ENCODE measurements around the gene S1PR3.

Gene S1PR3

DNA sequence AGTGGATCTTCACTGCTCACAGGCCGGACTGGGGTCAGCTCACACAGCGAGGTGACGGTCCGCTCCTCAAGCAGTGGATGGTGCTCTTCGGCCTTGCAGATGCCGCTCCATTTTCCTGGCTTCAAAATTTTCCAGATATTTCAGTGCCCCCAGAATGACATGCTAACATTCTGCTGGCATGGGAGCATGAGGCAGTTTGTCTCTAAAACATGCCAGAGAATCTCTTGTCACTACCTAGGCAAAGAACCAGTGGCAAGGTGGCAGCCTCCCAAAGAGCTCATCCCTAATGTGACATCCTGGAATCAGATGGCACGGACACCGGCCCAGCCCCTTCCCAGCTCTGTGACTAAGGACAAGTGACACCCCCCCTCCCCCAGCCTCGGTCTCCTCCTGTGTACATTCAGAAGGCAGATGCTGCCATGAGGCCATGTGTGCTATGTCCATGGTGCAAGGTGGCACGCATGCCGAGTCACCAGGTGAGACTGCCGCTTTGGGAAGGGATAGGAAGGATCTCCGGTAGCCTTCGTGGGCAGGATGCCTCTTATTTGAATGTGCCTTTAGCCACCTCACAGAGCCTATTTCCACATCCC, 2.7 kb downstream of the S1PR3 start:
- DNase-seq = no peak

DNA sequence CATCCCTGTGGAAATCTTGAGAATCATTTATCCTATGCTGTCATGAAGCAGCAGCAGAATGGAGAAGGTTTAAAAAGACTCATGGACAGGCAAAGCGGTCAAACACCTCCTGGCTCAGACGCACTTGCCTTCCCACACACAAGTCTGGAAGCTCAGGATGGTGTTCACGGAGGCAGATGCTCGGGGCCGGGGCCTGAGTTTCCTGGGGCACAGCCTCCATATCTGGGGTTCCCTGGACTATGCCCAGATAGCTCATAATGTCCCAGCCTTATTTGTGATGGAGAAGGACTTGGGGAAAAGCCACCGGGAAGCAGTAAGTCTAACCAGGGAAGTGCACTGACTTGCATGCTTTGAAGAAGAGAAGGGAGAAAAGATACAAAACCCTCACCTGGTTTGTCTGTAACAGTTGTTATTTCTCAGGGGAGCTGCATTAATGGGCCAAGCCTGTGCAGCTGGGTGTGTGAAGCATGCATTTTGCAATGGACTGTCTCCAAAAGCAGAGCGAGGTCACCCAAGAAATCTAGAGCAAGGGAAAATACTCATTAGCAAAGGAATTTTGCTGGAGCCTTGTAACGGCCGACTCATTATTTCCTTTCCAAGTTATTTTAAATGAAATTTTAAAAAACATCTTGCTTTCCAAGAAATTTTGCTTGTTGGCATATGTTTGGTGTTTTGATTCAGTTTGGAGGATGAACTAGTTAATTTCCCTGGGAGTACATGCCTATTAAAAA, 3.4 kb downstream of the S1PR3 start:
- DNase-seq = no peak

GRCh38 chr9:88995200-88995577, 3.9 kb downstream of the S1PR3 start:
- no peak for DNase-seq

DNA sequence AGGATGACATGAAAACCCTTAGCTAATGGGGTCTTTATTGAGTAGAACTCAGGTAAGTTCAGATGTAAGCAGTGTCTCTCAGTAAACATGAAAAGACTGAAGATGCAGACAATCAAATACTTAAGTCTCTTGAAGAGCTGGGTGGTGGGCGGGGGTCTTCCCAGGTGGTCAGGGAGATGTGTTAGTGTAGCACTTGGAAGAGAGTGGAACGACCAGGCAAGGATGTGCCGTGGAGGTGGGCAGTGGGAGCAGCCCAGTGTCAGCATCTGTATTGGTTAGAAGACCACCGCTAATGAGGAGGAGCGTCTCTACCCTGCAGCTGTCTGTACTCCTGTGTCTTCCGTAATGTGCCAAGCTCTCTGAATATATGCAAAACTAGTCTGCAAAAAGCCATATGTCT, 4.4 kb downstream of the S1PR3 start:
- DNase-seq = no peak

DNA sequence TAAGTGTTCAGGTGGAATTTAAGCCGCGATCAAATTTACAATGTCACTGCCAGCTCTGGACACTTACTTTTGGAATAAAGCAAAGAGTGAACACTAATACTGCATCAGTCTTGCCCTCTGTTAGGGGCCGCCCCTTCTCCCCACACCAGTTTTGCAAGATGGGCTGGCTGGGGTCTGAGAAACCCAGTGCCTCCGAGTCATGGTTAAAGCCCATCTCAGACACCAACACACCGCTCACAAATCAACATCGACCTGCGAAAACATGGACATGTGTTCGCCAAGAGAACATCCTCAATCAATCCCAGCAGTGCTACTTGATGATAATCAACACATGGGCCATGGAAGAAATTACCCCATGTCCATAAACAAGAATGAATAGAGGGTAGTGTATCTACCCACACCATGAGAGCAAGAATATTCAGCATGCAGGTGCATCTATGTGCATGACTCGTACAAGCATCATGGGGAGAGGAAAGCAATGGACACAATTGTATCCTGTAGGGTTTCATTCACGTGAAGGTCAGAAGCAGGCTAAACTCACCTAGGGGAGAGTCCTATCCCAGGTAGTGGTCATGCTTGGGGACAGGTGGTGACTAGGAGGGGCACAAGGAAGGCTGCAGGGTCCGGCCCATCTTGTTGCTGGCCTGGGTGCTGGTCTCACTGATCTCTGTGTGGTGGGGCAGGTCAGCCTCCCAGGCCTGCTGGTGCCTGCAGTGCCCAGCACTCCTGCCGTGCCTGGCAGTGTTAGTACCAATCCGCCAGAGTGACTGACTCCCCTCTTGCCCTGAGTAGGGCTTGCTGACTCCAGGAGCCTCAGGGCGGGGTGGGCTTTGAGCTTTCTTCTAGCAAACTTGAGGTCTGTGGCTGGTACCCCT, 5.0 kb downstream of the S1PR3 start:
- DNase-seq = no peak

GRCh38 chr9:88996921-88997235, 5.6 kb downstream of the S1PR3 start:
- DNase-seq = no peak

GRCh38 chr9:88997646-88998045, 6.4 kb downstream of the S1PR3 start:
- no peak for DNase-seq

- no peak for DNase-seq
These were observed 7.2 kb downstream of the S1PR3 start for GRCh38 chr9:88998503-88998902.

DNA sequence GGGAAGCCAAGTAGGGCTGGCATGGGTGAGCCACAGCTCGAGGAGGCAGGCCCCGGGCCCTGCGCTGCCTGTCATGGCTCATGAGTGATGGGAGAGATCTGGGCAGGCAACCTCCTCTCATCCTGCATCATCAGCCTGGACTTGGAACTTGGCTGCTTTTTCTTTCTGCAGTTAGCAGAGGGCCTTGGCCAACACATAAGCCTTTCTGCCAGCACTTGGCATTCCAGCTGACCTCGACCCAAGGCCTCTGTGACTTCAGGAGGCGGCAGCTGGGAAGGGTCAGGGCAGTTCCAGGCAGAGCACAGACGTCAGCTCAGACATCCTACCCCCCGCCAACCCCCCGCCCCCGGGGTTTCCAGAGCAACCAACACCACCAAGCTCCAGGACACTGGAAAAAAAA, 7.6 kb downstream of the S1PR3 start:
- DNase-seq = no peak

GRCh38 chr9:89000371-89000781, 9.1 kb downstream of the S1PR3 start:
- DNase-seq = no peak

DNA sequence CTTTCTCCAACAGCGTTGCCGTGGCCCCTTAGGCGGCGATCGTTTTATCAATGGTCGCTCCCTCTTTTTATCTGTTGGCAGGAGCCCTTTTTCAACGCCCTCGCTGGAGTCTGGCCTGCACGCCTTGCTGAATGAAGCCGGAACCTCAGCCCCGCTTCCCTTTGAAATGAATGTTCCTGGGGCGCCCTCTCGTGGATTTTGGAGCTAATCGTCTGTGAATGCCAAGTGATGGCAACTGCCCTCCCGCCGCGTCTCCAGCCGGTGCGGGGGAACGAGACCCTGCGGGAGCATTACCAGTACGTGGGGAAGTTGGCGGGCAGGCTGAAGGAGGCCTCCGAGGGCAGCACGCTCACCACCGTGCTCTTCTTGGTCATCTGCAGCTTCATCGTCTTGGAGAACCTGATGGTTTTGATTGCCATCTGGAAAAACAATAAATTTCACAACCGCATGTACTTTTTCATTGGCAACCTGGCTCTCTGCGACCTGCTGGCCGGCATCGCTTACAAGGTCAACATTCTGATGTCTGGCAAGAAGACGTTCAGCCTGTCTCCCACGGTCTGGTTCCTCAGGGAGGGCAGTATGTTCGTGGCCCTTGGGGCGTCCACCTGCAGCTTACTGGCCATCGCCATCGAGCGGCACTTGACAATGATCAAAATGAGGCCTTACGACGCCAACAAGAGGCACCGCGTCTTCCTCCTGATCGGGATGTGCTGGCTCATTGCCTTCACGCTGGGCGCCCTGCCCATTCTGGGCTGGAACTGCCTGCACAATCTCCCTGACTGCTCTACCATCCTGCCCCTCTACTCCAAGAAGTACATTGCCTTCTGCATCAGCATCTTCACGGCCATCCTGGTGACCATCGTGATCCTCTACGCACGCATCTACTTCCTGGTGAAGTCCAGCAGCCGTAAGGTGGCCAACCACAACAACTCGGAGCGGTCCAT, 10.0 kb downstream of the S1PR3 start:
- DNase-seq = peak; percentile 37

DNA sequence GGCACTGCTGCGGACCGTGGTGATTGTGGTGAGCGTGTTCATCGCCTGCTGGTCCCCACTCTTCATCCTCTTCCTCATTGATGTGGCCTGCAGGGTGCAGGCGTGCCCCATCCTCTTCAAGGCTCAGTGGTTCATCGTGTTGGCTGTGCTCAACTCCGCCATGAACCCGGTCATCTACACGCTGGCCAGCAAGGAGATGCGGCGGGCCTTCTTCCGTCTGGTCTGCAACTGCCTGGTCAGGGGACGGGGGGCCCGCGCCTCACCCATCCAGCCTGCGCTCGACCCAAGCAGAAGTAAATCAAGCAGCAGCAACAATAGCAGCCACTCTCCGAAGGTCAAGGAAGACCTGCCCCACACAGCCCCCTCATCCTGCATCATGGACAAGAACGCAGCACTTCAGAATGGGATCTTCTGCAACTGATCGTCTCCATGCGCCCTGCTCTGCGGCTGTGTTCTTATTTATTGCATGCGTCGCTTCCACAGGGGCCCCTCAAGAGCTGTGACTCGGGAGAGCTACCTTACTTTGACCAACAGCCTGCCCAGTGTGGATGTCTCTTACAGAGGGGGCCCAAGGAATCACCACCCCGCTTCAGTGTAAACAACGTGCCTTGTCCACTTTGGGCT, 10.8 kb downstream of the S1PR3 start:
- no peak for DNase-seq

DNA sequence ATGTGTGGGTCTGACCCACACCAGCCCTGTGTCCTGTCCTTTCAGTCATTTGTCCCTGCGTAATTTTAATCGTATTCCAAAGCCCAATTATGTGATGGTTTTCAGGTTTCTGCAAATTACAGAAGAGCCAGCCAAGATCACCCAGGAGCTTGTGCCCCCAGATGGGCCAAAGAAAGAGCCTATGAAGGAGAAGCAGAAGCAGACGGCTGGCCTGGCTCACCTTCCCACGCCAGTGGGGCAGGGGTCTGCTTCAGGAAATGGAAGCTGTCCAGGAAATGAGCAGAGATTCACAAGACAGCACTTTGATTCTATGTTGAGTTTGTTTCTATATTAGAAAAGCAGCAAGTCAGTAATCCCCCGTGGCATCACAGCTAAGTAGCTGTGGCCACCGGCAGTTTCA, 11.7 kb downstream of the S1PR3 start:
- DNase-seq = no peak

GRCh38 chr9:89005323-89005722, 14.1 kb downstream of the S1PR3 start:
- DNase-seq = no peak

GRCh38 chr9:89006267-89006666, 15.0 kb downstream of the S1PR3 start:
- DNase-seq = no peak

DNA sequence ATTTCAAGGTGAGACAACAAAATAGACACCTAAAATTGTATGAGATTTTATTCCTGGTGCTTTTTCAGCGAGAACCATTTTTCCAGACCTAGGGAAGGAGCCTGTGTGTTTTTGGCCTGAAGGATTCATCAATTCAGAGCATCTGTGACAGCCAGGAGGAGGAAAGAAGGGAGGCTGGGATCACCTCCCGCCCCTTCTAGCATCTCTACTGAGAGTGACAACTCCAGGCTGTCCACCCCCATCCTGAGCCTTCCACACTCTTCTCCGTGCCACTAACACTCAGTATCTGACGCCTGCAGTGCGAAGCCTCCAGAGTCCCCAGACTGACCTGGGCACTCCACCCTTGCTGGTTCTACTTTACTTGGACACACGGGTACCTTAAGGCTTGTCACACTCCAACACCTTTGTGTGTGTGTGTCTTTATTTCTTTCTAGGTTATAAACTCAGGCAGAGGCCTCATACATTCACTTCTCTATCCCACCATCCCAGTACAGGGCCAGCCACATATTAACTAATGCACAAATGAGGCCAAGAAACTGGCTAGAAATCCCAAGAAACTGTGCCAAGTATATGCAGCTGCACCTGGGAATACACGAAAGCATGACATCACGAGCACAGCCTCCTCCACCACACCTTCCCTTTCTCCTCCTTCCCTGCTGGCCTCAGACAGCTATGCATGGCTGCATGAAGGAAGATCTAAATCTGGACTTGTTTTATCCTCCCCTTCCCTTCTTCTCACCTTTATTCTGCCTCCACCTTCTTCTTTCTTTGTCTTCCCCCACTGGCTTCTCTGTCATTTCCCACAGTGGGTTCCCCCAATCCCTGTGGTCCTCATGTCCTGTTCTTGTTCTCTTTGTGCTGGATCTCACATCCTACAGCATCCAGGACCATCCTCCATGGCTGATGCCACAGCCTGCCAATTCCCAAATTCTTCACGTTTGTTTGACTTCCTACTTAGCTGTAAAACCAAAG, 16.0 kb downstream of the S1PR3 start:
- DNase-seq = no peak

GRCh38 chr9:89008055-89008743, 16.9 kb downstream of the S1PR3 start:
- no peak for DNase-seq

DNA sequence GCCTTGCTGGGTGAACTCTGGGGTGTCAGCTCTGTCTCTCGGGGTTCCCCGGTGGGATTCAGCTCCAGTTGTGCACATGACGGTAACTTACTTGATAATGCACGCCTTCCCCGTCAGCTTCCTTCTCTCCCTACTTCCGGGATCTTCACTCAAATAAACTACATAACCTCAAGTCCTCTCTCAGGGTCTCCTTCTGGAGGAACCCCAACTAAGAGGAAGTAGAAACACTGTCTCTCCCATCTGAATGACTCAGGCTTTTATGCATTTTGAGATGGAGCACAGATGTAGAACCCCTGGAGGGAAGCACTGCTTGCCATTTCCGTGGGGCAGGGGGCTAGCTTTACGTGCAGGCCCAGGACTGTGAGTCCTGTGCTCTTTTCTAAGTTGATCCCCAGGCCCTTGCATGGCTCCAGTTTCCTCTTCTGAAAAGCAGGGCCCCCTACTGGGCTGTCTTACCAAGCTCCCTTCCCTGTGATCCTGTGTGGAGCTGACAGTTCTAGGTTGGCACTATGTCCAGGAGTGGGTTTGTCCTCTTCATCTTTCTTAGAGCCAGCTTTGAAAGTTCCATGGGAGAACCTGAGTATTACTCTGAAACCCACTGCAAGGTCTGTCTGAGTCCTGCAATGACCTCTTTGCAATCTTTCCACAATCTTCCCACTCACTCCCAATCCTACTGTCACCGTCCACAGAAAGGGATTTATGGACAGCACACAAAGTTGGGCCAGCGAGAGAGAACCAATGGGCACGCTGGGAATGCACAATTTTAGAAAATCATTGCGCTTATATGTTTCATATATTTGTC, 17.7 kb downstream of the S1PR3 start:
- DNase-seq = no peak

DNA sequence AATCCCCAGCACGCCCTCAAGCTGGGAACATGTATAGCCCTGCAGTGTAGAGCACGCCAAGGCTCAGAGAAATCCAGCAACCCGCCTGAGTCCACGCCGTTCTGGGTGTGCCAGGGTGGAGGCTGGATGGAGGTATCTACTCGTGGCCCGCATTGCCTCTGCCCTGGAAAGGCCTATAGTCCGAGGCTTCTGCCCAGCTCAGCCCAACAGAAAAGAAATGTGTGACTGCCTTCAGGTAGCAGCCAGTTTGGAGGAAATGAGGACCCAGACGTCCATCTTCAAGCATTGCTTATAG, 18.2 kb downstream of the S1PR3 start:
- DNase-seq = no peak

- DNase-seq = no peak
These were observed 18.8 kb downstream of the S1PR3 start for GRCh38 chr9:89010056-89010455.

All from activated effector memory CD4-positive, alpha-beta T cell treated with Interleukin-2 at 50 U/mL for 16 hours (primary cell).